IPS DF 19.7 (cell line): Measurements from ENCODE around the gene IL1RL2.

Experiments used
- DNase-seq: peaks from one replicate; pipeline ENCODE4 v3.0.0-alpha.2; 2013; ENCODE audit warnings: low read depth, low spot score

IL1RL2 gene

DNA sequence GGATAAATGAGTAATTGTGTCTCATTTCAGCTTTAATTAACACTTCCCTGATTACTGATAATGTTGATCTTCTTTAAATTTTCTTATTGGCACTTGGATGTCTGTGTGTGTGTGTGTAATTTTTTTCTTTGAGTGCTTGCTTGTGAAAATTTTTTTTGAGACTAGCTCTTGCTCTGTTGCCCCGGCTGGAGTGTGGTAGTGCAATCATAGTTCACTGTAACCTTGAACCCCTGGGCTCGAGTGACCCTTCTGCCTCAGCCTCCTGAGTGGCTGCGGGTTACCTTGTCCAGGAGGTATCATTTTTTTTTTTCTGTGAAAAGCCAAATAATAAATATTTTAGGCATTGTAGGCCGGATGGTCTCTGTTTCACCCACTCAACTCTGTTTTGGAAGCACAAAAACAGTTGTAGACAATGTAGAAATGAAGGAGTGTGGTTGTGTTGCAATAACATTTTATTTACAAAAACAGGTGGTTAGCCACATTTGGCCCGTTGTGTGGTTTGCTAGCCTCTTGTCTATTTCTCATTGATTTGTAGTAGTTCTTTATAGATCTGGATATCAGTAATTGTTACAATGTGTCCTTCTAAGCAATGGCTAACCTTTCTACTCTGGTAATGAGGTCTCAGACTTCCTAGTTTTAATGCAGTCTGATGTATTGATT is 7.9 kb downstream of the IL1RL2 start:
- DNase-seq = no peak

DNA sequence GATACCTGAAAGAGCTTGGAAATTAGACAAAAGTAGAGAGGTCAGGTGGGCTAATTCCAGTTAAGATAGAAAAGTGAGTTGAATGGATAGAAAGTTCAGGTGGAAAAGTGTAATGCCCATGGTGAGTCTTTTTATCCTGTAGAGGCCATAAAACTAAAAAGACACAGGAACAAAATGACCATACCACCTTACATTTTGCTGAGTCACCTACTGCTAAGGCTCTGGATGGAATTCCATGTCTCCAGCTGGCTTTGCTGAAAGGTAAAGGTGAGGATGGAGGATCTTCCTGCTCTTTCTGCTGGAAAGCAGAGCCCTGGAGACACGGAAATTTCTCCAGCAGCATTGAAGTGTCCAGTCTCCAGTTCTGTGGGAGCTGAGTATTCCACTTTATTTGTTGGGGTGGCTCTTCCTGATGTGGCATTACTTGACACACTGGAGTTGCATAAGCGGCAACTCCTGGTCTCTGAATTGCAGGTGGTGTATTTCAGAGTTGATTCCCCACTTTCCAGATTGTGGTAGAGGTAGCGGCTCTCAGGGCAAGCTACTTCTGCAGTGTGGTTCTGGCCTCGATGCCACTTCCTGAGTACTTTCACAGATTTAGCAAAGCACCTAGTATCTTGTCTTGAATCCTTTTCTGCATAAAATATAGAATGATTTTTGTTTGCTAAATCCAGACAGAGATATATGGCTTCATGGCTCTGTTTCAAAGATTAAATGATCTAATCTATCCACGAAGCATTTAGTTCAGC is 10.7 kb downstream of the IL1RL2 start:
- no peak for DNase-seq

- no peak for DNase-seq
These were observed 13.7 kb downstream of the IL1RL2 start for GRCh38 chr2:102200539-102200938.

GRCh38 chr2:102204638-102205037 is 17.8 kb downstream of the IL1RL2 start:
- no peak for DNase-seq

GRCh38 chr2:102206666-102207341 is 20.0 kb downstream of the IL1RL2 start:
- DNase-seq = no peak

- no peak for DNase-seq
These were observed 22.0 kb downstream of the IL1RL2 start for GRCh38 chr2:102208774-102209173.

- no peak for DNase-seq
These were observed 22.7 kb downstream of the IL1RL2 start for GRCh38 chr2:102209474-102209873.

DNA sequence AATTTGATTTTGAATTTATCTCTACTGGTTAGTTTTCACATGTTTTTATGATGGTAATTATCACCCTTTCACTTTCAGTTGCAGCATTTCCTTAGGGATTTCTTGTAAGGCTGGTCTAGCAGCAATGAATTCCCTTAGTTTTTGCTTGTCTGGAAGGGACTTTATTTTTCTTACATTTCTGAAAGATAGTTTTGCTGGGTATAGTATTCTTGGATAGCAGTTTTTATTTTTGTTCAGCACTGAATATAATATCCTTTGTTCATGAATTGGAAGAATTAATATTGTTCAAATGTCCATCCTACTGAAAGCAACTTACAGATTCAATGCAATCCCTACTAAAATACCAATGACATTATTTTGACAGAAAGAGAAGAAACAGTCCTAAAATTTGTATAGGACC is 30.2 kb downstream of the IL1RL2 start:
- no peak for DNase-seq

- no peak for DNase-seq
These were observed 38.3 kb downstream of the IL1RL2 start for GRCh38 chr2:102224824-102225739.

- DNase-seq = no peak
These were observed 39.3 kb downstream of the IL1RL2 start for GRCh38 chr2:102226171-102226570.

DNA sequence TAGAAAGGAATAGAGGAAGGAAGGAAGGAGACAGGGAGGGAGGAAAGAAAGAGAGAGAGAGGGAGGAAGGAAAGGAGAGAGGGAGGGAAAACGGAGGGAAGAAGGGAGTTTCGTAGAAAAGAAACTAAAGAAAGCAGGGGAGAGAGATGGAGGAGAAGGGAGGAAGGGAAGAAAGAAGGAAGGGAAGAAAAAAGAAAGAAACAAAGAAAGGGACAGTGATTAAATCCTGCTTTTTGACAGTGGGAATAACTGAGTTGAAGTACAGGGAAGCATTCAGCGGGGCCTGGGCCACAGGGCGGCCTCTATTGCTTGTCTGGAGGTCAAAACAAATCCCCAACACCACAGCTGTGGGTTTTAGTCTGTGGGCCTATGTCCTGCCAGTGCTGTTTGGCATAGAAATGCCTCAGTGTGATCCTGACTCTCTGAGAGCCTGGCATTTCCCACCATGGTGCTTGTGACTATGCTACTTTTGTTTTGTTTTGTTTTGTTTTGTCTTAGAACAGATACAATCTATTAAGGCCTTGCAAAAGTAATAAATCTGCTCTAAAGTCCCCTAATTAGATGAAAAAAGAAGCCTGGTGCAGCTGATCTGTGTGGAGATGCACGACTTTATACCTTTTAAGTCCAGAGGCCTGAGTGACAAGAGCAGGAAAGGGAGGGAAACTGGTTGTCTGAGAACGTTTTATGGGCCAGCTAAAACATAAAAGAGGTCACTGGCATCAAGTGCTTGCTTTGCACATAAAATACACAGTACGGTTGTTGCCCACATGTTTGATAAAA is 40.0 kb downstream of the IL1RL2 start:
- DNase-seq = no peak

- DNase-seq = no peak
These were observed 42.4 kb downstream of the IL1RL2 start for GRCh38 chr2:102229141-102229769.

DNA sequence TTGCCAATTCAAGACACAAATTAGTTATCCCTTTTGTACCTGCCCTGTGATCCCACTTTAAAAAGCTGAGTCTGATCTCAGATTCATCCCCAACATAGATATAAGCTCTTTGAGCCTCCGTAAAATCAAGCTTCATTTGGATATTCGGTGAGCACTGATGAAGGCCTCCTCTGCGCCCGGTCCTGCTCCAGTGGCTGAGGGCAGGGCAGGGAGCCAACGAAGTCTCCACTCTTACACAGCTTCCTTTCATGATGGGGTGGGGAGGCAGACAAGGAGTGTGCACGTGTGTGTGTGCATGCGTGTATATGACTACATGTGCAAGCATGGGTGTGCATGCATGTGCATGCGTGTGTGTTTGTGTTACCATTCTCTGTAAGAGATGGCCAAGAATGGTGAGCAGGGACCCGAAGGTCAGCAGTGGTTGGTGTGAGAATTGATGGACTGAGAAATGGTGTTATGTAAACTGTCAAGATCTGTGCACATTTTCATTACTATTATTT is 43.6 kb downstream of the IL1RL2 start:
- DNase-seq = no peak

GRCh38 chr2:102233132-102233884 is 46.5 kb downstream of the IL1RL2 start:
- DNase-seq = no peak

GRCh38 chr2:102235042-102235473 is 48.2 kb downstream of the IL1RL2 start:
- no peak for DNase-seq

DNA sequence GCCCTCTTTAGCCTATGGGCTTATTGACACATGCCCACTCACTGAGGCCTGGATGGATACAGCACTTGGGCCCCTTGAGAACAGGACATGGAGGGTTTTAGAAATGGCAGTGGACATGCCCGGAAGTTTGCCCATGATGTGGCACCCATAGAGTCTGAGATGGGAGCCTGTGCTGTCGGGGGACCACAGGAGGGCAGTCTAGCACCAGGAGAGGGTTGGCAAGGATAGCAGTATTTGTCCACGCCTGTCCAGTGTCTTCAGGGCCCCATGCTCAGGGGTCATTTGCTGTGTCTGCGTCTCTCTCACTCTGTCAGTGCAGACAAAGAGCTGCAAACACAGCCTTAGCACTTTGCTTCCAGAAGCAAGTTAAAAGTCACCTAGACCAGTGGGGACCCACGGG is 48.7 kb downstream of the IL1RL2 start:
- no peak for DNase-seq

DNA sequence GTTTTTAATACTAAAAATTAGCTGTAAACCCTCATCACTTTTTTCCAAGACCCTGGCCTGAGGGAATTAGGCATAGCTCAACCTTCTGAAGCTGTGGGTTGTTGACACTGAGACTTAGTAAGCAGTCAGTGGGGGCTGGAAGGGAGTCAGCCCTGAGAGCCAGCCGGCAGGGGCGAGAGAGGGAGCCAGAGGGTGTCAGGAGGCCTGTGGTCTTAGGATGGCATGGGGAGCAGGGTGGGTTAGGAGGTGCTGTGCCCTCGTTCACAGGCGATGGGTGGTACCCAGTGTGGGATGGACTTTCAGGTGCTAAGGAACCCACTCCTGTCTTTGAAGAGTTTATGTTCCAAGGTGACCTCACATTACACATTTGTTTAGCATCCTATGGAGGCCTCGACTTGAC is 49.3 kb downstream of the IL1RL2 start:
- DNase-seq = no peak

DNA sequence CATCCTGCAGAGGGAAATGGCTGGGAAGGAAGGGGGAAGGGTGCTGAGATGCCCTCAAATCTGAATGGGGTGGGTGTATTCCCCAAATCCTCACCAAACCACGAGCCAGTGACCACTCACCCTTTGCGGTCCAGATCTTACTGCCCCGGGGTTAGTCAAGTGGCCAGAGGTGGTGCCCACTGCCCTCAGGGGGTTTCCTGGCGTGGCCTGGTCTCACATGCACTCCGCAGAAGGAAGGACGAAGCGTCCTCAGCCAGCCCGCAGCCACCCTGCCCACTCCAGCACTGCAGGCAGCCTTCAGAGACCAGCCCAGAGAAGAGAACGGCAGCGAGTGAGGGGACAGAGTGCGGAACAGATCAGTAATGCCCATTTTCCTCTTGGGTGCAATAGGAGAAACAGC is 50.4 kb downstream of the IL1RL2 start:
- no peak for DNase-seq

DNA sequence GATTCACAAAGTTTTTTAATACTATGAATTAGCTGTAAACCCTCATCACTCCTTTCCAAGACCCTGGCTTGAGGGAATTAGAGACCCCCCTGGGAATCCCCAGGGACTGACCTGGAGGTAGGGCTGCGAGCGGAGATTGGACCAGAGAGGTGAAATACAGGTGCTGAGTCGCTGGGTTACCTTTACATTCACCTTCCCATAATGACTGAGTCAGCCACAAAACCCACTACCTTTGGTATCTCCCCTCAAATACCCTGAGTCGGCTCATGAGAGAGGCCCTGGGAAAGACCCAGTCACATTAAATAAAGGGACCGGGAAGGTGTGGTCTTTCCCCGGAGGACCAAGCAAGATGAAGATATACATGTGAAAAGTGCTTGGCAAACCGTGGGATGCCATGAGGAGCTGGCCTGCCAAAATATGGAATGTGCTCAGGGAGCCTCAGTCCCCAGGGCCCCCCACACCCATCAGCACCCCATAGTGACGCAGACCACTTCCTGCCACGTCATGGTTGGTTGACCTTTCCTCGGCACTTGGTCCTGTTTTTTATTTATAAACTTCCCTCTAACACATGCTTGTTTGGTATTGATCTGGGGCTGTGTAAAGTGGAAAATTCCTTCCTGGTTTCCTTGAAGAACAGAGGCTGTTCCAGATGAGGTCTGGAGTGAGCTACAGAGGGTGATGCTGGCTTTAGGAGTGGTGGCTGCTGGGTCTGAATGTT is 51.4 kb downstream of the IL1RL2 start:
- DNase-seq = no peak
